Adipocyte (in vitro differentiated cells): ENCODE measurements around the gene EZR.
"Not testable (repeated sequence)": the region's sequence is repeated elsewhere in the genome, so short reads cannot be mapped to it uniquely, and the experiment has no call there.

Experiments
- DNase-seq: peaks from one replicate; pipeline ENCODE4 v3.0.0-alpha.2; 2015; ENCODE audit warnings: low read depth
- H3K27me3 ChIP-seq: replicated peaks from 2 replicates; pipeline ENCODE4 v1.7.0; 2013; ENCODE audit warnings: mild to moderate bottlenecking, low read length, moderate library complexity; ENCODE audit not compliant: control insufficient read depth, insufficient read depth
- H3K36me3 ChIP-seq: 2 replicates; pipeline ENCODE4 v1.7.0; 2013; ENCODE audit warnings: low read length, mild to moderate bottlenecking, moderate library complexity; ENCODE audit not compliant: control insufficient read depth, insufficient read depth, severe bottlenecking
- H3K4me1 ChIP-seq: 2 replicates; pipeline ENCODE4 v1.7.0; 2013; ENCODE audit warnings: mild to moderate bottlenecking, low read length, moderate library complexity; ENCODE audit not compliant: control insufficient read depth, insufficient read depth
- H3K4me3 ChIP-seq: 2 replicates; pipeline ENCODE4 v1.7.0; 2013; ENCODE audit warnings: mild to moderate bottlenecking, low read length, moderate library complexity
- H3K9ac ChIP-seq: 2 replicates; pipeline ENCODE4 v1.7.0; 2013; ENCODE audit warnings: mild to moderate bottlenecking, low read length, moderate library complexity
- H3K9me3 ChIP-seq: 2 replicates; pipeline ENCODE4 v1.7.0; 2013; ENCODE audit warnings: mild to moderate bottlenecking, low read length, moderate library complexity; ENCODE audit not compliant: control insufficient read depth

EZR gene

DNA sequence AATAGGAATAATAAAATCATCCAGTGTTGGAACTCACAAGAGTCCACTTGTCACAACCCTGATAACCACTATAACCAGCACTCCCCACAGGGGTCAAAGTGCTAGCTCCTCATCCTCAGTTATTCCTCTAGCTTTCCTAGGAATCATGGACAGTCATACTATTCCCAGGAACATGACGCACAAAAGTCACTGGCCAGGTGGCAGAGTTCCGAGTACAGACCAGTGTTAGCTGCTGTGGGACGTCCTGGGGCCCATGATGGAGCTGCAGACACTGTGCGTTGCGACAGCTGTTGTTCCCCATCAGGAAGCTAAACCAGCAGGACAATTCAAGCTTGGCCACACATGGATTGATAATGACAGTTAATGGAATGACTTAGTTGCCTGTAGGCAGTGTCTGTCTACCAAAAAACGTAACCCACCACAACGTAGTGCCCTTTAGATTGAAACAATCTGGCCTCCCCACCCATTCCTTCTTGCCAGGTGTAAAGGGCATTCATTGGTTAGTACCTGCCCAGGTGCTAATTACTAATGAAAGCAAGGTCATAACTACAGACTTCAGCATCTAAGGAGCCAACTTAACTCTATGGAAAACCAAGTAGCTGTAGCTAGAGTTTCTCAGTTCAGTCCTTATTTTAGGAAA is 17.4 kb downstream of the EZR start:
- DNase-seq = no peak
- H3K4me3 ChIP-seq = no peak overlapping the region
- no peaks in the 10 kb centered on the region for H3K9me3 ChIP-seq
- H3K4me1 ChIP-seq = peaks cover 30% of the 10 kb centered on the region
- no peak overlapping the region for H3K9ac ChIP-seq
- H3K36me3 ChIP-seq = no peaks in the 10 kb centered on the region
- no peaks in the 10 kb centered on the region for H3K27me3 ChIP-seq

- H3K4me3 ChIP-seq = no peak overlapping the region
- no peaks in the 10 kb centered on the region for H3K27me3 ChIP-seq
- no peaks in the 10 kb centered on the region for H3K36me3 ChIP-seq
- no peaks in the 10 kb centered on the region for H3K9me3 ChIP-seq
- DNase-seq = peak; percentile 47
- H3K9ac ChIP-seq = no peak overlapping the region
- H3K4me1 ChIP-seq = peaks cover 30% of the 10 kb centered on the region
Measured at GRCh38 chr6:158799051-158799792, 19.9 kb downstream of the EZR start.

- no peaks in the 10 kb centered on the region for H3K36me3 ChIP-seq
Measured at GRCh38 chr6:158798311-158798710, 20.9 kb downstream of the EZR start.

GRCh38 chr6:158797331-158798310 is 21.5 kb downstream of the EZR start:
- H3K9ac ChIP-seq = peak overlapping the region; percentile 20
- H3K4me3 ChIP-seq = peak overlapping the region; percentile 39
- H3K36me3 ChIP-seq = no peaks in the 10 kb centered on the region
- no peaks in the 10 kb centered on the region for H3K9me3 ChIP-seq
- H3K27me3 ChIP-seq = no peaks in the 10 kb centered on the region
- H3K4me1 ChIP-seq = peaks cover 26% of the 10 kb centered on the region
- DNase-seq = peak; percentile 90

More at GRCh38 chr6:158798311-158798710, 20.9 kb downstream of the EZR start:
- peaks cover 26% of the 10 kb centered on the region for H3K4me1 ChIP-seq
- H3K4me3 ChIP-seq = peak overlapping the region; percentile 39
- H3K27me3 ChIP-seq = no peaks in the 10 kb centered on the region
- no peak for DNase-seq
- H3K9me3 ChIP-seq = no peaks in the 10 kb centered on the region
- H3K9ac ChIP-seq = peak overlapping the region; percentile 20

- Histone ChIP-seq H3K9me3 (no peaks in the 10 kb centered on the region), H3K9ac (no peak overlapping the region), H3K4me1 (peaks cover 26% of the 10 kb centered on the region), H3K4me3 (no peak overlapping the region), H3K36me3 (no peaks in the 10 kb centered on the region), H3K27me3 (no peaks in the 10 kb centered on the region)
- no peak for DNase-seq
Measured at GRCh38 chr6:158796353-158796752, 22.8 kb downstream of the EZR start.

DNA sequence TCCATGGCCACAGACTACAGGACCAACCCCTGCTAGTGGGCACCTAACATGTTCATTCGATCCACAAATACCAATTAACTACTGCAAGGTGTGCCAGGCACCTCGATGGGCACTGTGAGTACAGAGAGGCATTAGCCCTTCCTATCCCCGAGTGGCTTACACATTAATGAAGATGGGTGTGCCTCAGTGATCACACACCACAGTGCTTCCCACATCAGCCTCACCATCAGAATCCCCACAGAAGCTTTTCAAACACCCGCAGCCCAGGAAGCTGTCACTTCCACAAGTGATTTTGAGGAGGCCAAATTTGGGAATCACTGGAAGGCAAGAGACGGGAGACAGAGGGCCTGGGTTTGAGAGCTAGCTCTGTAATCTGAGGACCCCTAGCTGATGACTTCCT is 23.7 kb downstream of the EZR start:
- no peak overlapping the region for H3K4me3 ChIP-seq
- H3K27me3 ChIP-seq = no peaks in the 10 kb centered on the region
- H3K9me3 ChIP-seq = no peaks in the 10 kb centered on the region
- no peak overlapping the region for H3K9ac ChIP-seq
- H3K36me3 ChIP-seq = no peaks in the 10 kb centered on the region
- H3K4me1 ChIP-seq = peaks cover 26% of the 10 kb centered on the region
- no peak for DNase-seq

GRCh38 chr6:158793432-158793831 is 25.7 kb downstream of the EZR start:
- no peak overlapping the region for H3K9ac ChIP-seq
- H3K9me3 ChIP-seq = no peaks in the 10 kb centered on the region
- H3K27me3 ChIP-seq = no peaks in the 10 kb centered on the region
- no peaks in the 10 kb centered on the region for H3K36me3 ChIP-seq
- no peak overlapping the region for H3K4me3 ChIP-seq
- peaks cover 15% of the 10 kb centered on the region for H3K4me1 ChIP-seq
- peak; percentile 42 for DNase-seq

DNA sequence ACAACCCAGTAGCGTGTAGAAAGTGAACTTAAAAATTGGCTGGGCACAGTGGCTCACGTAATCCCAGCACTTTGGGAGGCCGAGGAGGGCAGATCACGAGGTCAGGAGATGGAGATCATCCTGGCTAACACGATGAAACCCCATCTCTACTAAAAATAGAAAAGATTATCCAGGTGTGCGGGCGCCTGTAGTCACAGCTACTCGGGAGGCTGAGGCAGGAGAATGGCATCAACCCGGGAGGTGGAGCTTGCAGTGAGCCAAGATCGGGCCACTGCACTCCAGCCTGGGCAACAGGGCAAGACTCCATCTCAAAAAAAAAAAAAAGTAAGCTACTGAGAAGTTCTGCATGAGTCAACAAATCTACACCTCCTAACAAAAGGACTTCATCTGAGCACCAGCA is 26.7 kb downstream of the EZR start:
- H3K27me3 ChIP-seq, H3K9me3 ChIP-seq, H3K9ac ChIP-seq, H3K36me3 ChIP-seq, H3K4me1 ChIP-seq, DNase-seq, H3K4me3 ChIP-seq: not testable (repeated sequence)

GRCh38 chr6:158791274-158791855 is 27.8 kb downstream of the EZR start:
- Histone ChIP-seq H3K27me3 (no peaks in the 10 kb centered on the region), H3K4me1 (no peaks in the 10 kb centered on the region), H3K9ac (no peak overlapping the region), H3K36me3 (no peaks in the 10 kb centered on the region), H3K9me3 (no peaks in the 10 kb centered on the region), H3K4me3 (no peak overlapping the region)
- no peak for DNase-seq

DNA sequence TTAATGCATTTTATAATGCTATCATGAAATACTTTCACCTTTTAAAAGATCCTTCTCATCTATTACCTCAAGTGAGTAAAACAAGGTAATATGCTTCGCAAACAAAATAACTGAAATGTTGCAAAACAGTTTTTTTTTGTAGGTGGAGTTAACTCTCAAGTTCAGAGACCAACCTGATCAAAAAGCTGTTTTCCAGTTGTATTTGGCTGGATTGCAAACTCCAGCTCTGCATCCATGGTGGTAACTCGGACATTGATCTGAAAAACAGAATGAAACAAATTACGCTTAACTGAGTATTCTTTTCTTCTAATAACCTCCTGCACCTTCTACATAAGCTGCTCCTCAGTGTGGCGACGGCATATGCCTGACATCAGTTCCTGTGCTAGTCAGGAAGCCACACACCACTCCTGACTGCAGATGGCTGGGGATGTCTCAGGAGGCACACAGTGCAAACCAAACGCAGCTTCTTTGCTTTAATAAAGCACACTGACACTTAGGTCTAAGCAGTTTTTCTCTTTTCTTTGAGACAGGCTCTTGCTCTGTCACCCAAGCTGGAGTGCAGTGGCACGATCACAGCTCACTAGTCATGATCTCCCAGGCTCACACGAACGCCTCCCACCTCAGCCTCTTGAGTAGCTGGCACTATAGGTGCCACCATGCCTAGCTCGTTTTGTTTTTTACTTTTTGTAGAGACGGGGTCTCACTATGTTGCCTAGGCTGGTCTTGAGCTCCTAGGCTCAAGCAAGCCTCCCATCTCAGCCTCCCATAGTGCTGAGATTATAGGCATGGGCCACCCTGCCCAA is 29.9 kb downstream of the EZR start:
- Histone ChIP-seq H3K9ac (no peak overlapping the region), H3K4me1 (no peaks in the 10 kb centered on the region), H3K4me3 (no peak overlapping the region), H3K36me3 (peaks cover 3% of the 10 kb centered on the region), H3K9me3 (no peaks in the 10 kb centered on the region), H3K27me3 (no peaks in the 10 kb centered on the region)
- DNase-seq = no peak
